GM18873 (cell line): ENCODE results near the gene BAG1.

Source experiments
- ATAC-seq: cut with Tn5 transposase; IDR thresholded peaks from one replicate; pipeline ENCODE4 v1.9.1; 2021; ENCODE audit warnings: mild to moderate bottlenecking, moderate library complexity, moderate number of reproducible peaks; ENCODE audit not compliant: unreplicated experiment, low FRiP score

Gene BAG1

GRCh38 chr9:33220681-33221567 is 43.6 kb downstream of the BAG1 start:
- ATAC-seq, result no peak

GRCh38 chr9:33211695-33212393 is 52.7 kb downstream of the BAG1 start:
- ATAC-seq, result no peak

GRCh38 chr9:33210006-33210715 is 54.3 kb downstream of the BAG1 start:
- ATAC-seq, result no peak

GRCh38 chr9:33209394-33209793 is 55.1 kb downstream of the BAG1 start:
- no peak for ATAC-seq

GRCh38 chr9:33202552-33203201 is 61.8 kb downstream of the BAG1 start:
- peak; percentile 99 for ATAC-seq
